ENCODE results near the gene NAGS. TPM values are rescaled to one million over a fixed set of nuclear protein-coding genes. Genes with fewer than 3 reads are reported as not detected.

Gene NAGS
- total RNA-seq, 1 experiment from 2014 or later = 10.0 TPM

DNA sequence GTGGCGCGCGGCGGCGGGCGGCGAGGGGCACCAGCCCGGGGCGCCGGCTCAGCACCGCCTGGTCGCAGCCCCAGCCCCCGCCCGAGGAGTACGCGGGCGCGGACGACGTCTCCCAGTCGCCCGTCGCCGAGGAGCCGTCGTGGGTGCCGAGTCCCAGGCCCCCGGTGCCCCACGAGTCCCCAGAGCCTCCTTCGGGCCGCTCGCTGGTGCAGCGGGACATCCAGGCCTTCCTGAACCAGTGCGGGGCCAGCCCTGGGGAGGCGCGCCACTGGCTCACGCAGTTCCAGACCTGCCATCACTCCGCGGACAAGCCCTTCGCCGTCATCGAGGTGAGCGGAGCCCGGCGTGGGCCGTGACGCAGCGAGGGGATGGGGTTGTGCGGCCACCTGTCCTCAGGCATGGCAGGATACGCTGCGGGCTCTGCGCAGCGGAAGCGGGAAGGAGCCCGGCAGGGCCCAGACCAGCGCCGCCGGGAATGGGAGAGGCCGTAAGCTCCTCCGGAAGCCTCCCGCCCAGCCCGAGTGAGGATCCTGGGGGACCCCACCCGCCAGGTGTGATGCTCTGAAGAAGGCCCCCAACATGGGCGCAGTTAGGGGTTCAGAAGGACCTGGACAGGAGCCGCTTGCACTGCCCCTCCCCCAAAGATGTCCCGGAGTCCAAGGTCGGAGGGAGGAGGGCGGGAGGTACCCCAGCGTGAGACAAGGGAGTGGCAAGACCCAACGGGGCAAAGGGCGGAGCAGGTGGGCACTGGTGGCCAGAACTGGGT, 522 bp downstream of the NAGS start:
- peak overlapping the region; percentile 83 for H3K27ac ChIP-seq (ENCODE audit: low read depth, low read length)
- H3K27me3 ChIP-seq (ENCODE audit: insufficient read depth, low read length) = no peaks in the 10 kb centered on the region
- intact Hi-C loops (cut with micrococcal nuclease) = no loop called here
- peaks cover 29 to 70% of the 10 kb centered on the region in 2 experiments for H3K4me1 ChIP-seq (ENCODE audit: control insufficient read depth in 1 of 2, insufficient read depth in 2 of 2, low read length in 2 of 2)
- H3K4me3 ChIP-seq (replicated peaks in 1 of 2; ENCODE audit: low read depth in 1 of 2, low read length in 2 of 2) = peak overlapping the region; percentile 87 to 92
- ChIA-PET RAD21 (ENCODE audit: low non-redundant PET in 1 of 2, low total read pairs in 2 of 2, uncharacterized antibody in 2 of 2, unreplicated experiment in 2 of 2) (no interaction called here), CTCF (interaction anchor here (3.8 kb wide), 1 partner anchor 61 kb away, joined by 19 read pairs; no protein-coding TSS in a partner anchor), POLR2A (no interaction called here)
- peaks cover 32% of the 10 kb centered on the region; the same call in 1 of the 2 replicates for H3K79me2 ChIP-seq (ENCODE audit: insufficient read depth, low read length)
- no peaks in the 10 kb centered on the region for H4K20me1 ChIP-seq (ENCODE audit: insufficient read depth)
- no peaks in the 10 kb centered on the region for H3K9me2 ChIP-seq (ENCODE audit: insufficient read depth)
- DNase-seq (ENCODE audit: low read depth, low spot score) (no peak), ATAC-seq (peak; percentile 23)
- no TSS peak for BruUV-seq (replicated peaks)
- H3K36me3 ChIP-seq (ENCODE audit: control insufficient read depth in 1 of 2, insufficient read depth in 2 of 2, low read length in 2 of 2) = peaks cover 10 to 21% of the 10 kb centered on the region in 2 experiments; a peak in 3 of 4 replicates
- peak overlapping the region; percentile 86 for H3K9ac ChIP-seq (ENCODE audit: low read length)
- peak overlapping the region; percentile 99 for H3K4me2 ChIP-seq (ENCODE audit: low read length)
- no peak overlapping the region for H2AFZ ChIP-seq (ENCODE audit: low read depth, low read length, poor library complexity, severe bottlenecking)
- TF ChIP-seq, protein P1, sequence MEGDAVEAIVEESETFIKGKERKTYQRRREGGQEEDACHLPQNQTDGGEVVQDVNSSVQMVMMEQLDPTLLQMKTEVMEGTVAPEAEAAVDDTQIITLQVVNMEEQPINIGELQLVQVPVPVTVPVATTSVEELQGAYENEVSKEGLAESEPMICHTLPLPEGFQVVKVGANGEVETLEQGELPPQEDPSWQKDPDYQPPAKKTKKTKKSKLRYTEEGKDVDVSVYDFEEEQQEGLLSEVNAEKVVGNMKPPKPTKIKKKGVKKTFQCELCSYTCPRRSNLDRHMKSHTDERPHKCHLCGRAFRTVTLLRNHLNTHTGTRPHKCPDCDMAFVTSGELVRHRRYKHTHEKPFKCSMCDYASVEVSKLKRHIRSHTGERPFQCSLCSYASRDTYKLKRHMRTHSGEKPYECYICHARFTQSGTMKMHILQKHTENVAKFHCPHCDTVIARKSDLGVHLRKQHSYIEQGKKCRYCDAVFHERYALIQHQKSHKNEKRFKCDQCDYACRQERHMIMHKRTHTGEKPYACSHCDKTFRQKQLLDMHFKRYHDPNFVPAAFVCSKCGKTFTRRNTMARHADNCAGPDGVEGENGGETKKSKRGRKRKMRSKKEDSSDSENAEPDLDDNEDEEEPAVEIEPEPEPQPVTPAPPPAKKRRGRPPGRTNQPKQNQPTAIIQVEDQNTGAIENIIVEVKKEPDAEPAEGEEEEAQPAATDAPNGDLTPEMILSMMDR (IDR thresholded peaks at IDR 0.05 in 2 of 3, conservative IDR thresholded peaks at IDR 0.05 in 1 of 3; ENCODE audit: borderline replicate concordance in 1 of 3, insufficient read depth in 1 of 3, low read depth in 2 of 3, low read length in 2 of 3) = no peak
- TF ChIP-seq EGR1 (IDR thresholded peaks at IDR 0.05; ENCODE audit: low read depth) = no peak
- TF ChIP-seq CEBPB (IDR thresholded peaks at IDR 0.05; ENCODE audit: low read depth) = no peak
- TF ChIP-seq POLR2A (IDR thresholded peaks at IDR 0.05; ENCODE audit: borderline replicate concordance, extremely low read depth, insufficient read depth, insufficient read length) = no peak
- TF ChIP-seq, protein P2, sequence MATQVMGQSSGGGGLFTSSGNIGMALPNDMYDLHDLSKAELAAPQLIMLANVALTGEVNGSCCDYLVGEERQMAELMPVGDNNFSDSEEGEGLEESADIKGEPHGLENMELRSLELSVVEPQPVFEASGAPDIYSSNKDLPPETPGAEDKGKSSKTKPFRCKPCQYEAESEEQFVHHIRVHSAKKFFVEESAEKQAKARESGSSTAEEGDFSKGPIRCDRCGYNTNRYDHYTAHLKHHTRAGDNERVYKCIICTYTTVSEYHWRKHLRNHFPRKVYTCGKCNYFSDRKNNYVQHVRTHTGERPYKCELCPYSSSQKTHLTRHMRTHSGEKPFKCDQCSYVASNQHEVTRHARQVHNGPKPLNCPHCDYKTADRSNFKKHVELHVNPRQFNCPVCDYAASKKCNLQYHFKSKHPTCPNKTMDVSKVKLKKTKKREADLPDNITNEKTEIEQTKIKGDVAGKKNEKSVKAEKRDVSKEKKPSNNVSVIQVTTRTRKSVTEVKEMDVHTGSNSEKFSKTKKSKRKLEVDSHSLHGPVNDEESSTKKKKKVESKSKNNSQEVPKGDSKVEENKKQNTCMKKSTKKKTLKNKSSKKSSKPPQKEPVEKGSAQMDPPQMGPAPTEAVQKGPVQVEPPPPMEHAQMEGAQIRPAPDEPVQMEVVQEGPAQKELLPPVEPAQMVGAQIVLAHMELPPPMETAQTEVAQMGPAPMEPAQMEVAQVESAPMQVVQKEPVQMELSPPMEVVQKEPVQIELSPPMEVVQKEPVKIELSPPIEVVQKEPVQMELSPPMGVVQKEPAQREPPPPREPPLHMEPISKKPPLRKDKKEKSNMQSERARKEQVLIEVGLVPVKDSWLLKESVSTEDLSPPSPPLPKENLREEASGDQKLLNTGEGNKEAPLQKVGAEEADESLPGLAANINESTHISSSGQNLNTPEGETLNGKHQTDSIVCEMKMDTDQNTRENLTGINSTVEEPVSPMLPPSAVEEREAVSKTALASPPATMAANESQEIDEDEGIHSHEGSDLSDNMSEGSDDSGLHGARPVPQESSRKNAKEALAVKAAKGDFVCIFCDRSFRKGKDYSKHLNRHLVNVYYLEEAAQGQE (IDR thresholded peaks at IDR 0.05; ENCODE audit: low read depth) = no peak
- no peak for TF ChIP-seq ZNF274 (IDR thresholded peaks at IDR 0.05; ENCODE audit: low read depth, low read length)
- TF ChIP-seq EZH2phosphoT487 (IDR thresholded peaks at IDR 0.05; ENCODE audit: borderline replicate concordance) = no peak
- no peak for TF ChIP-seq CBX3 (IDR thresholded peaks at IDR 0.05; ENCODE audit: low read depth)
- TF ChIP-seq ELF1 (IDR thresholded peaks at IDR 0.05; ENCODE audit: borderline replicate concordance, low read depth) = no peak
- TF ChIP-seq SIN3A (IDR thresholded peaks at IDR 0.05; ENCODE audit: low read depth) = 0 out of 2 replicates have a peak, but pooled peaks have one; percentile 5
- TF ChIP-seq RAD21 (IDR thresholded peaks at IDR 0.05; ENCODE audit: low read depth) = no peak
- TF ChIP-seq SRF (IDR thresholded peaks at IDR 0.05; ENCODE audit: low read depth) = no peak
- TF ChIP-seq ZFX (IDR thresholded peaks at IDR 0.05) = peak; percentile 86
- no peak for TF ChIP-seq JUND (IDR thresholded peaks at IDR 0.05)
- peak; percentile 39; the same call in 1 of the 2 replicates for TF ChIP-seq MAX (IDR thresholded peaks at IDR 0.05)
- TF ChIP-seq TCF7L2 (IDR thresholded peaks at IDR 0.05; ENCODE audit: borderline replicate concordance, extremely low read depth, insufficient read depth, insufficient read length) = no peak
- no peak for TF ChIP-seq POLR2AphosphoS5 (IDR thresholded peaks at IDR 0.05; ENCODE audit: low read depth, low read length)
- no peak for TF ChIP-seq FOSL1 (IDR thresholded peaks at IDR 0.05; ENCODE audit: low read depth)
- H3K9me3 ChIP-seq (ENCODE audit: control insufficient read depth in 1 of 2, insufficient read depth in 1 of 2, low read depth in 1 of 2, low read length in 2 of 2) = no peaks in the 10 kb centered on the region

Measured in HCT116 (cell line).